ENCODE data around the gene TMEM218.
"Not testable (repeated sequence)": the region's sequence is repeated elsewhere in the genome, so short reads cannot be mapped to it uniquely, and the experiment has no call there.

Gene TMEM218

DNA sequence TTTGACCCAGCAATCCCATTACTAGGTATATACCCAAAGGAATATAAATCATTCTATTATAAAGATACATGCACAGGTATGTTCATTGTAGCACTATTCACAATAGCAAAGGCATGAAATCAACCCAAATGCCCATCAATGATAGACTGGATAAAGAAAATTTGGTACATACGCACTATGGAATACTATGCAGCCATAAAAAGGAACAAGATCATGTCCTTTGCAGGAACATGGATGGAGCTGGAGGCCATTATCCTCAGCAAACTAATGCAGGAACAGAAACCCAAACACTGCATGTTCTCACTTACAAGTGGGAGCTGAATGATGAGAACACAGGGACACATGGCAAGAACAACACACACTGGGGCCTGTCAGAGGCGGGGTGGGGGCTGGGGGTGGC is 55.3 kb downstream of the TMEM218 start:
- not testable (repeated sequence) for DNase-seq

DNA sequence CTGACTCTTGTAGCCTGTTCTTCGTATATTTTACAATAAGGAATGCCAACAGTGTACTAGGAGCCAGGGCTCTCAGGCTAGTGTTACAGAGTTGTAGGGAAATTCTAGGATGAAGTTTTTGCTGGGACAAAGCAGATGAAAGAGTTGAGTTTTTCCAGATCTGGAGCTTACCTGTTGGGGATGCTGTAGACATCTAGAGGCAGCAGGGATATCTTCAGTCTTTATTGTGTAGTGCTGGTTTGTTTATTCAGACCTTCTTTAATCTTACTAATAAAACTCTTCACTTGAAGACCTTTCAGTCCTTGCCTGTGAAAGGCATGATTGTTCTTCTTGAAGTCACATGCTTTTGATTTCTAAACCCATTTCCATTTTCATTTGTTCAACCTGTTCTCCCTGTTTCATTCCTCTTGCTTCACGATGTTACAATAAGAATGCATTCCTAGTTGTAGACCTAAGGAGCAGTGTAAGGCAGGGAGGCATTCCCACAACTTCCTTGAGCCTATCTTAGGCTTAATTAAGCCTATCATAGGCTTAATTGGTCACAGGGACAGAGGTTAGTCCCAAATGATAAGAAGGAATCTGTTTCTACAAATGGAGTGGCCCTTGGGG is 56.2 kb downstream of the TMEM218 start:
- DNase-seq = no peak

DNA sequence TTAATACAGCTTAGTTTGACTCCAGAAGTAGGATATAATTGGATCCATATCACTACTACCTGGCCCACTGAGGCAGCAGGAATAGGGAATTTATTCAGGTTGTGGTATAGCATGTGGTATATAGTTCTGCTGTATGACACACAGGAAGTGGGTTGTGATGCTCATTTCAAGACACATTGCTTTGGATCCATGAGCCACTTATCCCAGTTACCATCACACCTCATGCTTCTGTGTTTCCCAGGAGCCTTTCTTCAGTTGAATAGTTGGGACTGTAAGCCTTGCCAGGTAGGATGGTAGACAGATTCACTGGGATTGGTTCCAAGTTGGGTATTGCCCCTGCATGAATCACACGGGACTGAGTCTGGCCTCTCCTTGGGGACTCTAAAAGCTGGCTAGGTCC is 58.3 kb downstream of the TMEM218 start:
- DNase-seq = no peak

DNA sequence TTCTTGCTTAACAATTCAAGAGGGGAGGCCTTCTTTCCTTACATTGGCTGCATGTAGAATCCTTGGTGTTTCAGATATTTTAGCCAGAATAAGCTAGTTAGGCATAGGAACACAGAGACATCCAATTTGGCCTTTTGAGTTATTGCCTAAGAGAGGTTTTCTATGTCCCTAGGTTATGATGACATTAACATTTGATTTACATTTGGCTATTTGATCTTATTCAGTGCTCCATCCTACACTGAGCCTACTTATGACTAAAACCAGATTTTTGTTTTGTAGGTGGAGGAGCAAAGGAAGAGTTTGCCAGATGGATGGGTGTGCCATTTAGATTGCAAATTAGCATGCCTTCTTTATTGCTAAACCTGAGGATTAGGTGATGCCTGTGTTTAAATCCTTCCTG is 59.4 kb downstream of the TMEM218 start:
- no peak for DNase-seq

DNA sequence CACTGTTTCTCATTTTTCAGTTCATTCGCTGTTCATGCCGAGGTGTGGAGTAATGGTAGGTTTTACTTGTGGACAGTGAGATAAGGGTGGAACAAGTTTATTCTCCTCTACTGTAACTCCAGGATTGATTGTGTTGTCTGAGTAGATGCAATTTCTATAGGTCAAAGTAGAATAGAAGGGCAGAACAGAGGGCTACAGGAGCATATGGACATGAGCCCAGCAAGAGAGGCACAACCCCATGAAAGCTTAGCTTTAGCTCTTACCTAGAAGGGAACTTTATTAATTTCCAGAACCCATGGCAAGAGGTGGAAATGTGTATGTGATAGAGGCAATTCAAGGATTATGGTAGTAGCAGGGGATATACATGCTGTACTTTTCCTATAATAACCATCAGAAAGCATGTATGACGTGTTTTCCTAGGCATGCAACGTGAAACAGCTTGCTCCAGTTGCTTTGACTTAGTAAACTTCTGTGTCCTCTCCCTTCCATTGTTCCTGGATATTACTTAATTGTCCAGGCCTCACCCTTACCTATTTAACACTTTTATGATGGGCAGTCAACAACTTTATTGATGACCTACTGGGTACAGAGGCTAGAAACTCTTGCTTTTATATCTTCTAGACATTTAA is 62.1 kb downstream of the TMEM218 start:
- DNase-seq = no peak
